Endothelial cell of umbilical vein (primary cell): ENCODE data around the gene FMNL2. TPM values are rescaled to one million over a fixed set of nuclear protein-coding genes. Genes with fewer than 3 reads are reported as not detected.

ENCODE experiments used
- BruUV-seq: library from RNA; stranded (reverse); fragments of 400-500 nt; replicated peaks from 2 replicates; lab custom pipeline; 2021; lab: Mats Ljungman, UMichigan
- CTCF ChIA-PET: fragments of 300-600, 350-600 bp; sonication (Branson Sonifier 250); formaldehyde crosslinking; loops from one replicate; lab custom pipeline; 2021; ENCODE audit warnings: antibody characterized with exemption, inconsistent platforms; lab: Charles Lee
- POLR2A ChIA-PET: fragments of 300-600, 350-600 bp; sonication (Branson Sonifier 250); formaldehyde crosslinking; loops from one replicate; lab custom pipeline; 2021; ENCODE audit warnings: antibody characterized with exemption, inconsistent platforms; lab: Charles Lee
- DNase-seq: peaks from one replicate; pipeline ENCODE4 v3.0.0-alpha.2; 2011; ENCODE audit warnings: low read depth, low spot score
- FAIRE-seq: peaks from 2 replicates; lab custom pipeline; 2011; peaks lifted over from hg19 to GRCh38; lab: Jason Lieb, UNC
- H2AFZ ChIP-seq: 2 replicates; pipeline ENCODE4 v1.6.0; 2012; ENCODE audit warnings: low read depth, low read length, control low read depth, inconsistent platforms
- H3K27ac ChIP-seq: 2 replicates; pipeline ENCODE4 v1.5.1; 2011; ENCODE audit warnings: low read depth, mild to moderate bottlenecking, control low read depth, low read length, moderate library complexity; ENCODE audit not compliant: insufficient read depth
- H3K27me3 ChIP-seq, 2 experiments: 2 replicates each; pipeline versions ENCODE4 v1.6.0 to v1.6.1; 2011; ENCODE audit warnings: low read length in 2 of 2, mixed read lengths in 1 of 2; ENCODE audit not compliant: control insufficient read depth in 2 of 2, insufficient read depth in 2 of 2
- H3K36me3 ChIP-seq, 2 experiments: 2 replicates in 1 of 2; 3 replicates in 1 of 2; pipeline ENCODE4 v1.5.1; 2011; ENCODE audit warnings: low read length in 2 of 2, mild to moderate bottlenecking in 1 of 2, moderate library complexity in 1 of 2; ENCODE audit not compliant: control insufficient read depth in 2 of 2, insufficient read depth in 2 of 2; ENCODE audit errors: extremely low read depth in 1 of 2
- H3K4me1 ChIP-seq: 3 replicates; pipeline ENCODE4 v1.5.1; 2011; ENCODE audit warnings: mild to moderate bottlenecking, low read length; ENCODE audit not compliant: control insufficient read depth, insufficient read depth; ENCODE audit errors: extremely low read depth
- H3K4me2 ChIP-seq: 2 replicates; pipeline ENCODE4 v1.6.1; 2011; ENCODE audit warnings: low read length, control low read depth, mixed read lengths; ENCODE audit not compliant: insufficient read depth
- H3K4me3 ChIP-seq, 3 experiments: fragments of 200-600 bp in 1 of 3; sonication (generic), shearing (Covaris generic) in 1 of 3; replicated peaks in 1 of 3; 2 replicates each; pipeline ENCODE4 v1.5.1; 2011 to 2016; ENCODE audit warnings: control low read depth in 3 of 3, low read length in 3 of 3, mild to moderate bottlenecking in 2 of 3, inconsistent platforms in 1 of 3, low read depth in 1 of 3, moderate library complexity in 1 of 3; ENCODE audit not compliant: insufficient read depth in 1 of 3
- H3K79me2 ChIP-seq: 2 replicates; pipeline ENCODE4 v1.6.0; 2012; ENCODE audit warnings: low read length, inconsistent platforms; ENCODE audit not compliant: control insufficient read depth, insufficient read depth
- H3K9ac ChIP-seq: replicated peaks from 2 replicates; pipeline ENCODE3; 2011; ENCODE audit warnings: low read length, control low read depth; ENCODE audit not compliant: insufficient read depth; ENCODE audit errors: extremely low read depth
- H3K9me1 ChIP-seq: replicated peaks from 3 replicates; pipeline ENCODE4 v1.6.0; 2011; ENCODE audit warnings: mild to moderate bottlenecking, low read length; ENCODE audit not compliant: control insufficient read depth, insufficient read depth; ENCODE audit errors: extremely low read depth
- H3K9me3 ChIP-seq: replicated peaks from 2 replicates; pipeline ENCODE4 v1.5.1; 2012; ENCODE audit warnings: low read length, inconsistent platforms; ENCODE audit not compliant: control insufficient read depth, insufficient read depth
- H4K20me1 ChIP-seq: replicated peaks from 2 replicates; pipeline ENCODE3; 2011; ENCODE audit warnings: mild to moderate bottlenecking, low read length; ENCODE audit not compliant: control insufficient read depth, insufficient read depth; ENCODE audit errors: extremely low read depth
- CTCF ChIP-seq, 2 donors: IDR thresholded peaks; 1 replicate in 1 of 2; 2 replicates in 1 of 2; pipeline ENCODE4 v1.5.1; 2011; ENCODE audit warnings: low read length in 2 of 2, mild to moderate bottlenecking in 2 of 2, moderate library complexity in 2 of 2, control low read depth in 1 of 2, inconsistent platforms in 1 of 2, low read depth in 1 of 2; ENCODE audit not compliant: insufficient read depth in 1 of 2; ENCODE audit errors: extremely low read depth in 1 of 2
- EZH2 ChIP-seq: IDR thresholded peaks from 2 replicates; pipeline ENCODE4 v1.6.1; 2012; ENCODE audit warnings: borderline replicate concordance, low read depth, mild to moderate bottlenecking, moderate library complexity, low read length, inconsistent platforms; ENCODE audit not compliant: severe bottlenecking
- FOS ChIP-seq: IDR thresholded peaks from 2 replicates; pipeline ENCODE4 v1.6.1; 2011; ENCODE audit warnings: mild to moderate bottlenecking, low read length, moderate library complexity, borderline replicate concordance; ENCODE audit not compliant: insufficient read depth
- GATA2 ChIP-seq: IDR thresholded peaks from 2 replicates; pipeline ENCODE4 v1.7.0; 2011; ENCODE audit warnings: low read depth, mild to moderate bottlenecking, moderate library complexity, mixed read lengths, low read length; ENCODE audit not compliant: insufficient read length, insufficient read depth
- JUN ChIP-seq: IDR thresholded peaks from 2 replicates; pipeline ENCODE4 v1.6.1; 2011; ENCODE audit warnings: borderline replicate concordance, low read depth; ENCODE audit not compliant: insufficient read length, insufficient read depth
- MYC ChIP-seq: IDR thresholded peaks from one replicate; pipeline ENCODE4 v1.6.1; 2011; ENCODE audit warnings: mild to moderate bottlenecking, low read depth, low read length
- POLR2A ChIP-seq: IDR thresholded peaks from 2 replicates; pipeline ENCODE4 v1.6.1; 2012; ENCODE audit warnings: low read depth, mild to moderate bottlenecking, control low read depth, low read length
- POLR2AphosphoS5 ChIP-seq: IDR thresholded peaks from 2 replicates; pipeline ENCODE4 v1.6.1; 2012; ENCODE audit warnings: low read depth, mild to moderate bottlenecking, control low read depth, low read length, moderate library complexity; ENCODE audit not compliant: insufficient read depth
- dilution Hi-C: fragments of 300-500 bp; cut with MboI; formaldehyde crosslinking; loops from one replicate; pipeline ENCODE4 v1.15.0; 2019; ENCODE audit warnings: low sequenced_read_pairs; ENCODE audit not compliant: extremely low pct_ligation_motif_present
- intact Hi-C: fragments of 100-400 bp; cut with micrococcal nuclease; formaldehyde crosslinking; loops from one replicate; pipeline ENCODE4 v1.10.0; 2022
- polyA plus RNA-seq, 4 experiments: library from polyadenylated mRNA; depleted of rRNA in 3 of 4; stranded (reverse) in 3 of 4; unstranded in 1 of 4; fragments of >200 nt; gene quantifications; 2 replicates each; pipeline versions ENCODE4 v1.2.1 to v1.2.3, GENCODE V29; 2011 to 2012; ENCODE audit warnings: missing spikeins in 1 of 4
- total RNA-seq: library from RNA; stranded (reverse); gene quantifications from 2 replicates; pipeline ENCODE4 v1.2.3, GENCODE V29; 2021
- TF ChIP-seq, protein P1 (sequence below): IDR thresholded peaks from 2 replicates; pipeline ENCODE4 v1.6.1; 2011; ENCODE audit not compliant: insufficient read depth, insufficient read length

The FMNL2 gene
- total and polyA plus RNA-seq, 2 donors (not counting 3 experiments of a cell fraction or from before 2014, with no cell fraction given) = 8.3 to 28.0 TPM

DNA sequence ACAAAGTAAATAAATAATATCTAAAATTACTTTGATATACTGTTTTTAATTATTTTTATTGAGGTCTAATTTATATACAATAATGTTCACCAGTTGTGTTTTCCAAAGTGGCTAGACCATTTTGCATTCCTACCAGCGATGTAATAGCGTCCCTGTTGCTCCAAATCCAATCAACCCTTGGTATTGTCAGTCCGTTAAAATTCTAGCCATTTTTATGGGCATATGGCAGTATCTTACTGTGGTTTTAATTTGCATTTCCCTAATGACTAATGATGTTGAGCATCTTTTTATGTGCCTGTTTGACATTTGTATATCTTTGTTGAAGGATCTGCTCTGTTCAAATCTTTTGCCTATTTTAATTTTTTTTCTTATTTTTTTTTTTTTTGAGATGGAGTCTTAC lies 197.3 kb downstream of the FMNL2 start:
- intact Hi-C loops = no loop called here
- H3K9me3 ChIP-seq = no peaks in the 10 kb centered on the region
- H3K4me2 ChIP-seq = no peak overlapping the region
- no peaks in the 10 kb centered on the region for H3K36me3 ChIP-seq
- TF ChIP-seq MYC = no peak
- no peak for TF ChIP-seq CTCF (IDR thresholded peaks at IDR 0.05; ENCODE audit: extremely low read depth in 1 of 2, insufficient read depth in 1 of 2, low read depth in 1 of 2, low read length in 2 of 2)
- TF ChIP-seq POLR2AphosphoS5 = no peak
- no peak for TF ChIP-seq EZH2
- TF ChIP-seq GATA2 = no peak
- TF ChIP-seq, protein P1, sequence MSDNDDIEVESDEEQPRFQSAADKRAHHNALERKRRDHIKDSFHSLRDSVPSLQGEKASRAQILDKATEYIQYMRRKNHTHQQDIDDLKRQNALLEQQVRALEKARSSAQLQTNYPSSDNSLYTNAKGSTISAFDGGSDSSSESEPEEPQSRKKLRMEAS = no peak
- no peak for TF ChIP-seq FOS
- no peak for TF ChIP-seq JUN
- TF ChIP-seq POLR2A = no peak
- H3K4me3 ChIP-seq = no peak overlapping the region
- no TSS peak for BruUV-seq
- DNase-seq (no peak), FAIRE-seq (no peak)
- H3K27me3 ChIP-seq = no peaks in the 10 kb centered on the region
- no peaks in the 10 kb centered on the region for H4K20me1 ChIP-seq
- ChIA-PET CTCF (no interaction called here), POLR2A (no interaction called here)
- H3K27ac ChIP-seq = no peak overlapping the region
- no peak overlapping the region for H2AFZ ChIP-seq
- no peaks in the 10 kb centered on the region for H3K9me1 ChIP-seq
- H3K9ac ChIP-seq = no peak overlapping the region
- no peaks in the 10 kb centered on the region for H3K4me1 ChIP-seq
- peaks cover 3% of the 10 kb centered on the region for H3K79me2 ChIP-seq
- dilution Hi-C loops = no loop called here
